Cardiac muscle cell (in vitro differentiated cells and primary cell): ENCODE results near the gene PSMB8. TPM values are rescaled to one million over a fixed set of nuclear protein-coding genes. Genes with fewer than 3 reads are reported as not detected.

Source experiments
- DNase-seq, 2 donors: peaks; one replicate each; pipeline versions ENCODE4 v3.0.0 to v3.0.0-alpha.2; 2010 to 2017; ENCODE audit warnings: low read depth in 1 of 2, low spot score in 1 of 2
- H3K27ac ChIP-seq: fragments of 200-600 bp; sonication (generic); 2 replicates; pipeline ENCODE4 v1.5.1; 2016
- H3K27me3 ChIP-seq: fragments of 200-600 bp; sonication (generic); 2 replicates; pipeline ENCODE4 v1.6.0; 2016; ENCODE audit warnings: control low read depth
- H3K36me3 ChIP-seq: fragments of 200-600 bp; sonication (generic); 2 replicates; pipeline ENCODE4 v1.5.1; 2016; ENCODE audit warnings: control low read depth
- H3K4me1 ChIP-seq: fragments of 200-600 bp; sonication (generic); 2 replicates; pipeline ENCODE4 v1.8.1; 2017; ENCODE audit warnings: low read depth, mild to moderate bottlenecking, mixed run types
- H3K4me3 ChIP-seq: fragments of 200-600 bp; sonication (generic); 2 replicates; pipeline ENCODE4 v1.5.1; 2016; ENCODE audit warnings: mild to moderate bottlenecking
- H3K9me3 ChIP-seq: fragments of 200-600 bp; sonication (generic); 2 replicates; pipeline ENCODE4 v1.5.1; 2017; ENCODE audit warnings: low read depth, mild to moderate bottlenecking, control low read depth
- polyA plus RNA-seq: library from polyadenylated mRNA; unstranded; fragments of >200 nt; fragmentation: Nextera tagmentation; extraction: Ambion mirVana; gene quantifications from 2 replicates; pipeline ENCODE4 v1.2.1, GENCODE V29; 2016
- total RNA-seq: library from RNA; depleted of rRNA; stranded (reverse); fragments of >200 nt; gene quantifications from 2 replicates; pipeline ENCODE4 v1.2.3, GENCODE V29; 2016
- TF ChIP-seq, protein P1 (sequence below): IDR thresholded peaks from 2 replicates; pipeline ENCODE4 v1.5.1; 2012; ENCODE audit warnings: low read depth, mild to moderate bottlenecking, low read length

The PSMB8 gene
- total and polyA plus RNA-seq, 2 experiments from 2014 or later, result 0.42 to 0.66 TPM

DNA sequence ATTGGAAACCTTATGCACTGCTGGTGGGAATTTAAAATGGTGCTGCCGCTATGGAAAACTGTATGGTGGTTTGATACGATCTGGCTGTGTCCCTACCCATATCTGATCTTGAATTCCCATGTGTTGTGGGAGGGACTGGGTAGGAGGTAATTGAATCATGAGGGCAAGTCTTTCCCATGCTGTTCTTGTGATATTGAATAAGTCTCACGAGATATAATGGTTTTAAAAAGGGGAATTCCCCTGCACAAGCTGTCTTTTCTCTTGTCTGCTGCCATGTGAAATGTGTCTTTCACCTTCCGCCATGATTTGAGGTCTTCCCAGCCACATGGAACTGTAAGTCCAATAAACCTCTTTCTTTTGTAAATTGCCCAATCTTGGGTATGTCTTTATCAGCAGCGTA lies 10.2 kb downstream of the PSMB8 start:
- no peak for DNase-seq
- Histone ChIP-seq H3K9me3 (no peaks in the 10 kb centered on the region), H3K36me3 (no peaks in the 10 kb centered on the region), H3K27me3 (peaks cover 9% of the 10 kb centered on the region), H3K27ac (no peak overlapping the region), H3K4me3 (no peak overlapping the region), H3K4me1 (peaks cover 5% of the 10 kb centered on the region)
- TF ChIP-seq, protein P1, sequence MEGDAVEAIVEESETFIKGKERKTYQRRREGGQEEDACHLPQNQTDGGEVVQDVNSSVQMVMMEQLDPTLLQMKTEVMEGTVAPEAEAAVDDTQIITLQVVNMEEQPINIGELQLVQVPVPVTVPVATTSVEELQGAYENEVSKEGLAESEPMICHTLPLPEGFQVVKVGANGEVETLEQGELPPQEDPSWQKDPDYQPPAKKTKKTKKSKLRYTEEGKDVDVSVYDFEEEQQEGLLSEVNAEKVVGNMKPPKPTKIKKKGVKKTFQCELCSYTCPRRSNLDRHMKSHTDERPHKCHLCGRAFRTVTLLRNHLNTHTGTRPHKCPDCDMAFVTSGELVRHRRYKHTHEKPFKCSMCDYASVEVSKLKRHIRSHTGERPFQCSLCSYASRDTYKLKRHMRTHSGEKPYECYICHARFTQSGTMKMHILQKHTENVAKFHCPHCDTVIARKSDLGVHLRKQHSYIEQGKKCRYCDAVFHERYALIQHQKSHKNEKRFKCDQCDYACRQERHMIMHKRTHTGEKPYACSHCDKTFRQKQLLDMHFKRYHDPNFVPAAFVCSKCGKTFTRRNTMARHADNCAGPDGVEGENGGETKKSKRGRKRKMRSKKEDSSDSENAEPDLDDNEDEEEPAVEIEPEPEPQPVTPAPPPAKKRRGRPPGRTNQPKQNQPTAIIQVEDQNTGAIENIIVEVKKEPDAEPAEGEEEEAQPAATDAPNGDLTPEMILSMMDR, result no peak

DNA sequence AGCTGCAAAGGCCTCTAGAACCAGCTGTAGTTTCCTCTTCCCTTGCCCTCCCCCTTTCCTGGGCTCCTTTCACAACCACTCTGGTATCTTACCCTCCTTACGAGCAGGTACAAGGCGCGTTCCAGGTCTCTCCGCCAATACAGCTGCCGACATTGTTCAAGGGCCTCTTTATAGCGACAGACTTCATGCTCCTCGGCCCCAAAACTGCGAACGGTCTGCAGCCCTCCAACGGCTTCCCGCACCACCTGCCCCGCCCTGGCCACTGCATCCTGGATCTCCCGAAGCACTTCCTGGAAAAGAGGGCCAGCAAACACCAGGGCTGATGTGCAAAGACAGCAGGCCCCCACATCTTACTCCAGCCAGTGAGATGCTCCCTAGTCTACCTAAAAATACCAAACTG lies 11.3 kb downstream of the PSMB8 start:
- no peaks in the 10 kb centered on the region for H3K36me3 ChIP-seq
- TF ChIP-seq, protein P1, result no peak
- H3K9me3 ChIP-seq, result no peaks in the 10 kb centered on the region
- no peak overlapping the region for H3K4me3 ChIP-seq
- peaks cover 9% of the 10 kb centered on the region for H3K27me3 ChIP-seq
- no peak for DNase-seq
- no peak overlapping the region for H3K27ac ChIP-seq
- no peaks in the 10 kb centered on the region for H3K4me1 ChIP-seq

DNA sequence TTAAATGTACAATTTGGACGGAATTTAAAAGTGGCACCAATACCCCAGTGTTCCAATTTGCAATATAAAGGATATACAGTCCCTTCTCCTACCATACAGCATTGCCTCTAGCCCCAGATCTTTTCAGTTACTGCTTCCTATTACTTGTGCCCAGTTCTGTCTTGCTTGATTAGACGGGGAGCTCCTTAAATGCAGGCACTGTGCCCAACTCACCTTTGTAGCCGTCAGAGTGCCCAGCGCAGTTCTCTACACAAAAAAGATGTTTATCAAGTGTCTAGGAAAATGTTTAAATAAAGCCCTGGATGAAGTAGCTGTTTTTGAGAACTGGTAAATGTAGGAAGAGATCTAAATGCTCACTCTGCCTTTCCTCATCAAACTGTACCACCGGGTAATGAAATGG lies 12.9 kb downstream of the PSMB8 start:
- Histone ChIP-seq H3K27me3 (peaks cover 19% of the 10 kb centered on the region), H3K36me3 (no peaks in the 10 kb centered on the region), H3K9me3 (no peaks in the 10 kb centered on the region), H3K4me1 (no peaks in the 10 kb centered on the region), H3K27ac (no peak overlapping the region), H3K4me3 (no peak overlapping the region)
- no peak for DNase-seq
- TF ChIP-seq, protein P1, result no peak

DNA sequence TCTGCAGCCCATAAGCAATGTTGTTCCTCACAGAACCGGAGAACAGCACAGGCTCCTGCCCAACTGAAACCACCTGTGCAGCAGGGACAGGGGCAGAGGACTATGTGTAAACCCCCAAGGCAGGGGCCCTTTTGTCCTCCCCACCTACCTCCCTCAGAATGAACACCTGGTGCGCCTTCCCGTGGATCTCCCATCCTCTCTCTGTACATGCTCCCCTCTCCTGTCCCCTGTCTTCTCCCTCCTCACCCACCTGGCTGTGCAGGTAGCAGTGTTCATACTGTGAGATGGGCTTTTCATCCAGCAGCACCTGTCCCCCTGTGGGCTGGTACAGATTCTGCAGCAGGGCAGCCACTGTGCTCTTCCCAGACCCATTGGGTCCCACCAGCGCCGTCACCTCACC lies 13.8 kb downstream of the PSMB8 start:
- no peak for DNase-seq
- Histone ChIP-seq H3K4me3 (no peak overlapping the region), H3K27me3 (peaks cover 16% of the 10 kb centered on the region), H3K9me3 (no peaks in the 10 kb centered on the region), H3K36me3 (no peaks in the 10 kb centered on the region), H3K27ac (no peak overlapping the region), H3K4me1 (no peaks in the 10 kb centered on the region)
- TF ChIP-seq, protein P1, result no peak

DNA sequence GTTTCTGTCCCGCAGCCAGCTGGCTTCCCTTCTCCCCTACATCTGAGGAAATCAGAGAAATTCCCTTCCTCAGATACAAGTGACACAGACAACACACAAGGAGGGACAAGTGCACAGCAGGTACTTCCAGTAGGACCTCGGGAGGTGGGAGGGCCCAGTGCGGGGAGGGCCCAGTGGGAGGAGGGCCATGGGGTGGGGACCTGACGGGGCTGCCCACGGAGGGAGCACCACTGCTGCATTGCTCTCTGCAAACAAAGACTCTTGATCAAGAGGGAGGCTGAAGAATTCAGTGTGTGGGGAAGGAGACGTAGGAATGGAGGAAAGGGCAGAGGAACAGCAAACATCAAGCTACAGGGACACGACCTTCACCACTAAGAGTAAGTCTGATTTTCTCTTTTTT lies 14.4 kb downstream of the PSMB8 start:
- no peak overlapping the region for H3K27ac ChIP-seq
- H3K4me1 ChIP-seq, result no peaks in the 10 kb centered on the region
- no peak for DNase-seq
- H3K9me3 ChIP-seq, result no peaks in the 10 kb centered on the region
- TF ChIP-seq, protein P1, result no peak
- H3K36me3 ChIP-seq, result no peaks in the 10 kb centered on the region
- no peak overlapping the region for H3K4me3 ChIP-seq
- H3K27me3 ChIP-seq, result peaks cover 14% of the 10 kb centered on the region

DNA sequence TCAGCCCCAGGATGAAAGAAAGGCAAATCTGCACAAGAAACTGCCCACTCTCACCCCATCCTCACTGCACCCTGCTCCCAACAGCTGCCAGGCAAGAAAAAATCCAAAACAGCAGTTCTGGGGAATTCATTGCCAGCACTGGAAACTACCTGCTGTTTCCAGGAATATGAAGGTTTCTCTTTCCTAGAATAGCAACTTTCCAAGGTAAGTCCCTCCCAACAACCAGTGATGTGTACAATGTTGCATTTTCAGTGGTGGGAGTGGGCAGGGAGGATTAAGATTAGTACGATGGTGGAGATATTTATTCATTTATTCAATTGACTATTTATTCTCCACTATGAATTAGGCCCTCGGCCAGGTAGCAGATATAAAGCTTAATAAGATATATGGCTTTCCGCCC lies 16.8 kb downstream of the PSMB8 start:
- DNase-seq, result no peak
- TF ChIP-seq, protein P1, result no peak
- no peaks in the 10 kb centered on the region for H3K9me3 ChIP-seq

More for the DNA sequence above, 16.8 kb downstream of the PSMB8 start:
- Histone ChIP-seq H3K36me3 (no peaks in the 10 kb centered on the region), H3K4me1 (no peaks in the 10 kb centered on the region), H3K4me3 (no peak overlapping the region), H3K27ac (no peak overlapping the region), H3K27me3 (peaks cover 14% of the 10 kb centered on the region)
